Smooth muscle cell (in vitro differentiated cells): Measurements from ENCODE around the gene GLIS1. TPM values are rescaled to one million over a fixed set of nuclear protein-coding genes. Genes with fewer than 3 reads are reported as not detected.

Experiments
- DNase-seq: peaks from one replicate; lab custom pipeline; 2025; ENCODE audit not compliant: unreplicated experiment; lab: John Stamatoyannopoulos, UW
- H2AFZ ChIP-seq: fragments of 200-600 bp; sonication (generic); 2 replicates; pipeline ENCODE4 v1.6.0; 2016; ENCODE audit warnings: antibody characterized with exemption, low read depth, mild to moderate bottlenecking
- H3F3A ChIP-seq: fragments of 200-600 bp; sonication (generic); 2 replicates; pipeline ENCODE4 v1.6.0; 2017; ENCODE audit warnings: antibody characterized with exemption, low read depth
- H3K27ac ChIP-seq: fragments of 200-600 bp; sonication (generic); 2 replicates; pipeline ENCODE4 v1.5.1; 2016; ENCODE audit warnings: low read depth, mild to moderate bottlenecking
- H3K27me3 ChIP-seq: fragments of 200-600 bp; sonication (generic); 2 replicates; pipeline ENCODE4 v1.6.1; 2016; ENCODE audit warnings: low read depth, mild to moderate bottlenecking
- H3K36me3 ChIP-seq: fragments of 200-600 bp; sonication (generic); 2 replicates; pipeline ENCODE4 v1.5.1; 2016; ENCODE audit warnings: low read depth
- H3K4me1 ChIP-seq: fragments of 200-600 bp; sonication (generic); 2 replicates; pipeline ENCODE4 v1.5.1; 2016; ENCODE audit warnings: low read depth
- H3K4me2 ChIP-seq: fragments of 200-600 bp; sonication (generic); 2 replicates; pipeline ENCODE4 v1.6.0; 2016; ENCODE audit warnings: mild to moderate bottlenecking
- H3K4me3 ChIP-seq: fragments of 200-600 bp; sonication (generic); 2 replicates; pipeline ENCODE4 v1.5.1; 2016; ENCODE audit warnings: mild to moderate bottlenecking
- H3K79me2 ChIP-seq: fragments of 200-600 bp; sonication (generic); 2 replicates; pipeline ENCODE4 v1.6.0; 2016; ENCODE audit warnings: low read depth, mild to moderate bottlenecking
- H3K9ac ChIP-seq: fragments of 200-600 bp; sonication (generic); 2 replicates; pipeline ENCODE4 v1.6.0; 2016; ENCODE audit warnings: low read depth
- H3K9me3 ChIP-seq: fragments of 200-600 bp; sonication (generic); replicated peaks from 2 replicates; pipeline ENCODE4 v1.5.1; 2016; ENCODE audit warnings: low read depth
- H4K20me1 ChIP-seq: fragments of 200-600 bp; sonication (generic); 2 replicates; pipeline ENCODE4 v1.6.0; 2016; ENCODE audit warnings: low read depth
- CTCF ChIP-seq: fragments of 200-600 bp; sonication (generic); IDR thresholded peaks from 2 replicates; pipeline ENCODE4 v1.5.1; 2017; ENCODE audit warnings: borderline replicate concordance, mild to moderate bottlenecking, antibody characterized with exemption; ENCODE audit not compliant: insufficient read depth, poor library complexity, severe bottlenecking
- WGBS: methylation state at CpG from one replicate; pipeline ENCODE4 v1.1.7; 2016; ENCODE audit warnings: low lambda C conversion rate; 5-methylcytosine and 5-hydroxymethylcytosine counted together
- polyA plus RNA-seq: library from polyadenylated mRNA; unstranded; fragments of >200 nt; fragmentation: Nextera tagmentation; extraction: Ambion mirVana; gene quantifications from 2 replicates; pipeline ENCODE4 v1.2.1, GENCODE V29; 2016
- total RNA-seq: library from RNA; depleted of rRNA; stranded (reverse); fragments of >200 nt; gene quantifications from 2 replicates; pipeline ENCODE4 v1.2.3, GENCODE V29; 2014

The GLIS1 gene
- total and polyA plus RNA-seq, 2 experiments from 2014 or later = 0.36 to 4.9 TPM

GRCh38 chr1:53615101-53615500 lies 123.9 kb downstream of the GLIS1 start:
- H4K20me1 ChIP-seq = peaks cover 19% of the 10 kb centered on the region
- H3K4me3 ChIP-seq = no peak overlapping the region
- no peaks in the 10 kb centered on the region for H3K36me3 ChIP-seq
- H3K27ac ChIP-seq = no peak overlapping the region
- H3K27me3 ChIP-seq = no peaks in the 10 kb centered on the region
- H3K9ac ChIP-seq = no peak overlapping the region
- H3K79me2 ChIP-seq = no peaks in the 10 kb centered on the region
- H3F3A ChIP-seq = no peaks in the 10 kb centered on the region
- no peak overlapping the region for H3K4me2 ChIP-seq
- WGBS = 99% methylated on average over 4 of the region's 4 CpGs
- H3K4me1 ChIP-seq = no peaks in the 10 kb centered on the region
- TF ChIP-seq CTCF = no peak
- no peak overlapping the region for H2AFZ ChIP-seq
- H3K9me3 ChIP-seq = peaks cover 6% of the 10 kb centered on the region
- DNase-seq = no peak

- Histone ChIP-seq H3K27me3 (no peaks in the 10 kb centered on the region), H3K27ac (no peak overlapping the region), H3K4me1 (no peaks in the 10 kb centered on the region), H2AFZ (no peak overlapping the region), H3K9me3 (peaks cover 6% of the 10 kb centered on the region), H3K79me2 (no peaks in the 10 kb centered on the region), H3K9ac (no peak overlapping the region), H4K20me1 (peaks cover 15% of the 10 kb centered on the region), H3K4me2 (no peak overlapping the region), H3K36me3 (no peaks in the 10 kb centered on the region), H3F3A (no peaks in the 10 kb centered on the region), H3K4me3 (no peak overlapping the region)
- TF ChIP-seq CTCF = no peak
- 81% methylated on average over 12 of the region's 12 CpGs for WGBS
- no peak for DNase-seq
Measured at GRCh38 chr1:53614231-53615021, 124.5 kb downstream of the GLIS1 start.

GRCh38 chr1:53608676-53609075 lies 130.3 kb downstream of the GLIS1 start:
- TF ChIP-seq CTCF = no peak
- H3K4me2 ChIP-seq = no peak overlapping the region
- no peak for DNase-seq
- H2AFZ ChIP-seq = no peak overlapping the region
- H3K79me2 ChIP-seq = no peaks in the 10 kb centered on the region
- H3K36me3 ChIP-seq = no peaks in the 10 kb centered on the region
- no peak overlapping the region for H3K27ac ChIP-seq
- no peaks in the 10 kb centered on the region for H3F3A ChIP-seq
- H3K4me1 ChIP-seq = no peaks in the 10 kb centered on the region
- H3K9ac ChIP-seq = no peak overlapping the region
- peaks cover 6% of the 10 kb centered on the region for H3K9me3 ChIP-seq
- no peaks in the 10 kb centered on the region for H3K27me3 ChIP-seq
- no peak overlapping the region for H3K4me3 ChIP-seq
- no peaks in the 10 kb centered on the region for H4K20me1 ChIP-seq

GRCh38 chr1:53608071-53608470 lies 130.9 kb downstream of the GLIS1 start:
- Histone ChIP-seq H3K4me3 (no peak overlapping the region), H3K4me1 (no peaks in the 10 kb centered on the region), H3K79me2 (no peaks in the 10 kb centered on the region), H3F3A (no peaks in the 10 kb centered on the region), H3K9ac (no peak overlapping the region), H3K4me2 (no peak overlapping the region), H3K36me3 (no peaks in the 10 kb centered on the region), H3K27me3 (no peaks in the 10 kb centered on the region), H2AFZ (no peak overlapping the region), H3K27ac (no peak overlapping the region), H3K9me3 (peaks cover 6% of the 10 kb centered on the region), H4K20me1 (no peaks in the 10 kb centered on the region)
- no peak for TF ChIP-seq CTCF
- WGBS = 92% methylated on average over 2 of the region's 2 CpGs
- DNase-seq = no peak
